GM12875 (cell line): ENCODE results near the gene HDAC9.

Source experiments
- H3K4me3 ChIP-seq: one replicate; pipeline ENCODE4 v1.5.1; 2011; ENCODE audit warnings: low read depth, low read length, control low read depth
- TF ChIP-seq, protein P1 (sequence below): IDR thresholded peaks from 2 replicates; pipeline ENCODE4 v1.5.1; 2011; ENCODE audit warnings: low read depth, mild to moderate bottlenecking, control low read depth, inconsistent platforms, low read length, moderate library complexity, borderline replicate concordance; ENCODE audit not compliant: insufficient read depth

Gene HDAC9

DNA sequence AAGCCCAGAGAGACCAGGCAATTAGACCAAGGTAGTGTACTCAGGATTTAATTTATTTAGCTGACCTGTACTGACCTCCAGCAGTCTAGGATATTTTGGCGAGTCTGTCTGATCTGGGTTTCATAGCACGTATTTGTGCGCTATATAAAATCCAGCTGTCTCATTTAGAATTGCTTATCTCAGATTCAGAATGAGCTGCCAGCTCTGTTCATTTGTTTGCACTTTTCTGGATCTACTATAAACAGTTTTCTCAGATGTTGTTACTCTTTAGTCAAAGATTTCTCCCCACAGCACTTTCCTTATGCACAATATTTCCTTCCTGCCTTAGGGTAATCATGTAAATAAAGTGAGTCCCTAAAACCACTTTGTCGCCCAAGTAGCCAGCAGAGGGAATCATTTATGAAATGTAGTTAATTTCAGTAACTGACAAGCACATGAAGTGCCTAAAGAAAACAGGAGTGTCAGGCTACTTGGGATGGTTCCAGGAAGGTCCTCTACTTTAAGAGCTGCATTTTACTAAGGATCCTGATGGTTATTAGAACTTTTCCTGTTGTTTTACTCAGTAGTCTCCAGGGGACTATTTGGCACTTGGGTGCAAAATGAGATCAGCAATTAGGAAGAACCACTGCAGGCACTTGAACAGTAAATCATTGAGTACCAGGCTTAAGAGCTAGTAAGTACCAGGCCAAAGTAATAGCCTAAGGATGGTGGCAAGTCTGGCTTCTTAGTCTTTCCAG is 395.5 kb downstream of the HDAC9 start:
- no peak overlapping the region for H3K4me3 ChIP-seq
- TF ChIP-seq, protein P1, sequence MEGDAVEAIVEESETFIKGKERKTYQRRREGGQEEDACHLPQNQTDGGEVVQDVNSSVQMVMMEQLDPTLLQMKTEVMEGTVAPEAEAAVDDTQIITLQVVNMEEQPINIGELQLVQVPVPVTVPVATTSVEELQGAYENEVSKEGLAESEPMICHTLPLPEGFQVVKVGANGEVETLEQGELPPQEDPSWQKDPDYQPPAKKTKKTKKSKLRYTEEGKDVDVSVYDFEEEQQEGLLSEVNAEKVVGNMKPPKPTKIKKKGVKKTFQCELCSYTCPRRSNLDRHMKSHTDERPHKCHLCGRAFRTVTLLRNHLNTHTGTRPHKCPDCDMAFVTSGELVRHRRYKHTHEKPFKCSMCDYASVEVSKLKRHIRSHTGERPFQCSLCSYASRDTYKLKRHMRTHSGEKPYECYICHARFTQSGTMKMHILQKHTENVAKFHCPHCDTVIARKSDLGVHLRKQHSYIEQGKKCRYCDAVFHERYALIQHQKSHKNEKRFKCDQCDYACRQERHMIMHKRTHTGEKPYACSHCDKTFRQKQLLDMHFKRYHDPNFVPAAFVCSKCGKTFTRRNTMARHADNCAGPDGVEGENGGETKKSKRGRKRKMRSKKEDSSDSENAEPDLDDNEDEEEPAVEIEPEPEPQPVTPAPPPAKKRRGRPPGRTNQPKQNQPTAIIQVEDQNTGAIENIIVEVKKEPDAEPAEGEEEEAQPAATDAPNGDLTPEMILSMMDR = no peak

DNA sequence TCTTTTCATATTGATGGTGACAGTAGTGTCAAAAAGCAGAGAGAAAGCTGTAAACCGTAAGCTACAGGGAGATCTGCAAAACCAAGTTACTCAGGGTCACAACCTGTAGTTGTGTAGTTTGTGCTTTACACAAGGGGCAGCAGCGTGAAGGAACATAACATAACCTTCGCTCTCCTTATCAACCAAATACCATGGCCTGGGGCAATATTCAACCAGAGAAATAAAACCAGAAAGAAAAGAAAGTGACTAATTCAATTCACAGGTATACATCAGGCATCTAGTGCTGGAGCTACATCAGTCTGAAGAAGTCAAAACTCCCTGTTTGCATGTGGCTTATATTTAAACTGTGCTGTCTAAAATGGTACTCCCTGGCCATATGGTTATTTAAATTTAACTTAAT is 397.6 kb downstream of the HDAC9 start:
- TF ChIP-seq, protein P1 = no peak
- H3K4me3 ChIP-seq = no peak overlapping the region

DNA sequence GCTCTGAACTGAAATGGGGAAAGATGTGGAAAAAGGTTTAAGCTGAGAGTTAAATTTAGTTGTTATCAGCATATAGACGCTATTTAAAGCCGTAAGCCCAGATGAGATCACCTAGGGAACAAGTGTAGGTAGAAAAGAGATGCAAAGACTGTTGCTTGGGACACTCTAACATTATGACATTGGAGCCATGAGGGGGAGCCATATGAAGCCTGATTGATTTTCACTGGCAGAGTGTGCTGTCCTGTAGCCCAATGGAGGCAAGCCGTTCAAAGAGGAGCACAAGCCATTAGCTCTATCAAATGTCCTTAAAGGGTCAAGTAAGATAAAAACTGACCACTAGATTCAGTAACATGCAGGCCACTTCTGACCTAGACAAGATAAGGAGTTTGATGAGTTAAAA is 398.6 kb downstream of the HDAC9 start:
- no peak overlapping the region for H3K4me3 ChIP-seq

DNA sequence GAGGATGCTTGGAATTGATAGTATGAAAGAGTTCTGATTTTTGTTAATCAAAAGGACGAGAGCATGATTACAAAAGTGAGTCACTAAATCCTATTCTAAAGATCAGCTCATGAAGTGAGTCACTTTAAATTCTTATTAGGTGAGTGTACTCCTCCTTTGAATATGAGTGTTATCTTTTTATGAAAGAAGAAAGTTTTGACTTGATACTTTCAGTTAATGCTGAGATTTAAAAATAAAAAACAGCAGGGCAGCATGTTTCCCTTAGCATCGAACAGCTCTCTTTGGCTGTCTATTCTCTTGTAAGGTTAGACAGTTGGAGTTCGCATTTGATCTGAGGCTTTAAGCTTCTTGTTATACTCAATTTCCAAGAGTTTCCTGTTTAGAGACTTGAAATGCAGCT is 399.9 kb downstream of the HDAC9 start:
- H3K4me3 ChIP-seq = no peak overlapping the region
- TF ChIP-seq, protein P1 = no peak

More for the DNA sequence above, 398.6 kb downstream of the HDAC9 start:
- TF ChIP-seq, protein P1 = no peak

DNA sequence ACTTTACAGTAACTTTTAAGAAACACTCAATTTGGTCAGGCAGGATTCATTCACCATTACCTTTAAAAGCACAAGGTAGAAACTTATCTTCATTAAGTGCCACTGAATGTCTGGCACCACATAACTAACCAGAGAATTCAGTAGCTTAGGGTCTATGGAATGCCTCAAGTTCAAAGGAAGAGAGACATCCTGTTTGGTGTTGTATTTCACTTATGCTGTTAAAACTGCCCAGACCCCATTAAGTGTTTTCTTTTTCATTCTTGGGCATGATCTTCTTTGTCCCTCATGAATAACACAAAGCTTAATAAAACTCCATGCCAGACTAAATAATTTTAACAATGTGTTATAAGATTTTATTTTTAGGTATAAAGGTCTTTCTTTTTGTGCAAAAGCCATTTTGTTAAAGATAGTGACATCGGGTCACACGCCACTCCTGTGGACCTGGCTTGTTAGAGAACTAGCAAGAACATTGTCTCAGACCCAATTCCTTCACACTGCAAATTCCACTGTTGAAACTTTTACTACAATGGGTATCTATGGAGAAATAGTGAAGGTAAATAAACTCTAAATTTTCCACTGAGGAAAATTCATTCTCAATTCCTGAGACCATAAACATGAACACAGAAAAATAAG is 400.9 kb downstream of the HDAC9 start:
- TF ChIP-seq, protein P1 = no peak

DNA sequence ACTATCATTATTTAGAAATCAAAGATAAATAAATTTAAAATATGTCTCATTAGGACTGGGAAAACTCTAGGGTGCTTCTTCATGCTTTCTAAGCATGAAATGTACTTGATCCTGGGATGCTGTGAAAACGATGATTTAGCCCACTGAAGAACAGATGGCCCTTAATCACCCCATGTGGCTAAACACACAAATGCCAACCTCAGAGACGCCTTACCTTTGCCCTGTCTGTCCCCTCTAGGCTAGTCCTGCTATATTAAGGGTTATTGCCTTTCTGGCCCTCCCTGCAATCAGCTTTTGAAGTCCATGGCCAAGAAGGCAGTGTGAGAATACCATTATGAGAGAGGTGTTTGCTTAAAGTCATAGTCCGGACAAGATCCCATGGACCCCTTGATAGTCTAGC is 404.7 kb downstream of the HDAC9 start:
- TF ChIP-seq, protein P1 = no peak
- H3K4me3 ChIP-seq = no peak overlapping the region

More for the DNA sequence above, 400.9 kb downstream of the HDAC9 start:
- H3K4me3 ChIP-seq = no peak overlapping the region

DNA sequence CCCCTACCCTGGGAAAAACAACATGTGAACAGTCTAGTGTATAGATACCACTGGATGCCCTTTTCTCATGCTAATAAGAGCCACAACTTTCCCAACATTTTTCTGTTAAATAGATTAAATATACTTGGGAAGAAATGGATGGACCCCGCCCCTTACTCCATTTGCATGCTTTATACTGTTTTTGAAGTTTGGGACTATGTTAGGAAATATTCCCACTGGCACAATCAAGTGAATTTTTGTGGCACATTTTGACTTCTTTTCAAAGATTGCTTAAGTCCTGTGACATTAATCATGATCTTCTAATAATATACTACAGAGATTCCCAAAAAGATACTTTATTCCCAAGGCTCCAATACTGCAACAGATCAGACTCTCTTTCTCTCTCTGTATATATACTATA is 405.3 kb downstream of the HDAC9 start:
- H3K4me3 ChIP-seq = no peak overlapping the region
- TF ChIP-seq, protein P1 = no peak
